DOHH2 (cell line): ENCODE results near the gene ZNF460.

Source experiments
- H3F3A ChIP-seq: fragments of 200-600 bp; sonication (generic), shearing (Covaris generic); 2 replicates; pipeline ENCODE4 v1.6.0; 2016; ENCODE audit warnings: antibody characterized with exemption, mild to moderate bottlenecking; ENCODE audit not compliant: control insufficient read depth, insufficient read depth
- H3K27ac ChIP-seq: fragments of 200-600 bp; sonication (generic); 2 replicates; pipeline ENCODE4 v1.5.1; 2014; ENCODE audit warnings: low read depth, mild to moderate bottlenecking, low read length, moderate library complexity
- H3K27me3 ChIP-seq: fragments of 200-600 bp; sonication (generic); 2 replicates; pipeline ENCODE4 v1.6.1; 2014; ENCODE audit warnings: mild to moderate bottlenecking, low read length, mixed read lengths; ENCODE audit not compliant: control insufficient read depth
- H3K36me3 ChIP-seq: fragments of 200-600 bp; sonication (generic); 2 replicates; pipeline ENCODE4 v1.6.1; 2014; ENCODE audit warnings: mild to moderate bottlenecking, low read length, moderate library complexity, mixed read lengths; ENCODE audit not compliant: control insufficient read depth
- H3K4me1 ChIP-seq: fragments of 200-600 bp; sonication (generic); 2 replicates; pipeline ENCODE4 v1.6.1; 2014; ENCODE audit warnings: mild to moderate bottlenecking, low read length, mixed read lengths; ENCODE audit not compliant: control insufficient read depth
- H3K4me2 ChIP-seq: fragments of 200-600 bp; sonication (generic); 2 replicates; pipeline ENCODE4 v1.6.0; 2014; ENCODE audit warnings: mild to moderate bottlenecking, low read length, moderate library complexity
- H3K4me3 ChIP-seq: fragments of 200-600 bp; sonication (generic); 2 replicates; pipeline ENCODE4 v1.5.1; 2014; ENCODE audit warnings: mild to moderate bottlenecking, low read length, mixed read lengths
- H3K79me2 ChIP-seq: fragments of 200-600 bp; sonication (generic); 2 replicates; pipeline ENCODE4 v1.6.1; 2014; ENCODE audit warnings: mild to moderate bottlenecking, low read length, mixed read lengths; ENCODE audit not compliant: control insufficient read depth
- H3K9me2 ChIP-seq: fragments of 200-600 bp; sonication (generic); replicated peaks from 2 replicates; pipeline ENCODE4 v1.6.1; 2014; ENCODE audit warnings: mild to moderate bottlenecking, low read length, mixed read lengths; ENCODE audit not compliant: control insufficient read depth
- H3K9me3 ChIP-seq: fragments of 200-600 bp; sonication (generic); 2 replicates; pipeline ENCODE4 v1.6.1; 2014; ENCODE audit warnings: antibody characterized with exemption, low read length, mixed read lengths; ENCODE audit not compliant: control insufficient read depth, insufficient read depth
- H4K20me1 ChIP-seq: fragments of 200-600 bp; sonication (generic); 2 replicates; pipeline ENCODE4 v1.6.0; 2014; ENCODE audit warnings: low read depth, mild to moderate bottlenecking, antibody characterized with exemption, low read length, moderate library complexity; ENCODE audit not compliant: control insufficient read depth, insufficient read depth
- EZH2phosphoT487 ChIP-seq: fragments of 200-600 bp; sonication (generic); IDR thresholded peaks from 2 replicates; pipeline ENCODE4 v1.6.1; 2017; ENCODE audit warnings: borderline replicate concordance, mild to moderate bottlenecking, antibody characterized with exemption, low read length, moderate library complexity, mixed read lengths
- TF ChIP-seq, protein P1 (sequence below): fragments of 200-600 bp; sonication (generic); IDR thresholded peaks from one replicate; pipeline ENCODE4 v1.5.1; 2014; ENCODE audit warnings: antibody characterized with exemption, mild to moderate bottlenecking, low read depth, low read length; ENCODE audit not compliant: poor library complexity, severe bottlenecking

ZNF460 gene

DNA sequence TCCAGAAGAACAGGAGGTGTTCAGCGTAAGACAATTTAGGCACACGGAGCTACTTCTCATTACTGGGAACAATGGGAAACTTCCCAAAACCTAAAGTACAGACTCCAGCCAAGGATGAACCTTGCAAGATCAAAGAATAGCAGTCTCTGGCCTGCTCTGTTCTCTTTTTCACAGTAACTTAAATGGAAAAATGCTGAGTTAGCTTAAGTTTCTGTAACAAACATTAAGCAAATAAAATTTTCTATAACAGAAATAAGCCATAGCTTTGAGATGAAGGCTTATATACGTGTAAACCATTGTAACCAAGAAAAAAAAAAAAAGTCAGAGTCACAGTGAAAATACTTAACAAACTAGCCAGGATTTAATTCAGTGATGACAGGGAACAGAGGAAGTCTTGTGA, 18.2 kb upstream of the ZNF460 start:
- Histone ChIP-seq H3K4me2 (no peak overlapping the region), H3K27ac (no peak overlapping the region), H3K9me3 (peaks cover 3% of the 10 kb centered on the region; the same call in 1 of the 2 replicates), H4K20me1 (no peaks in the 10 kb centered on the region), H3K27me3 (no peaks in the 10 kb centered on the region), H3K36me3 (no peaks in the 10 kb centered on the region), H3K79me2 (no peaks in the 10 kb centered on the region), H3F3A (no peaks in the 10 kb centered on the region), H3K4me3 (no peak overlapping the region), H3K9me2 (no peaks in the 10 kb centered on the region), H3K4me1 (no peaks in the 10 kb centered on the region)
- TF ChIP-seq, protein P1, sequence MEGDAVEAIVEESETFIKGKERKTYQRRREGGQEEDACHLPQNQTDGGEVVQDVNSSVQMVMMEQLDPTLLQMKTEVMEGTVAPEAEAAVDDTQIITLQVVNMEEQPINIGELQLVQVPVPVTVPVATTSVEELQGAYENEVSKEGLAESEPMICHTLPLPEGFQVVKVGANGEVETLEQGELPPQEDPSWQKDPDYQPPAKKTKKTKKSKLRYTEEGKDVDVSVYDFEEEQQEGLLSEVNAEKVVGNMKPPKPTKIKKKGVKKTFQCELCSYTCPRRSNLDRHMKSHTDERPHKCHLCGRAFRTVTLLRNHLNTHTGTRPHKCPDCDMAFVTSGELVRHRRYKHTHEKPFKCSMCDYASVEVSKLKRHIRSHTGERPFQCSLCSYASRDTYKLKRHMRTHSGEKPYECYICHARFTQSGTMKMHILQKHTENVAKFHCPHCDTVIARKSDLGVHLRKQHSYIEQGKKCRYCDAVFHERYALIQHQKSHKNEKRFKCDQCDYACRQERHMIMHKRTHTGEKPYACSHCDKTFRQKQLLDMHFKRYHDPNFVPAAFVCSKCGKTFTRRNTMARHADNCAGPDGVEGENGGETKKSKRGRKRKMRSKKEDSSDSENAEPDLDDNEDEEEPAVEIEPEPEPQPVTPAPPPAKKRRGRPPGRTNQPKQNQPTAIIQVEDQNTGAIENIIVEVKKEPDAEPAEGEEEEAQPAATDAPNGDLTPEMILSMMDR, result no peak
- TF ChIP-seq EZH2phosphoT487, result no peak

DNA sequence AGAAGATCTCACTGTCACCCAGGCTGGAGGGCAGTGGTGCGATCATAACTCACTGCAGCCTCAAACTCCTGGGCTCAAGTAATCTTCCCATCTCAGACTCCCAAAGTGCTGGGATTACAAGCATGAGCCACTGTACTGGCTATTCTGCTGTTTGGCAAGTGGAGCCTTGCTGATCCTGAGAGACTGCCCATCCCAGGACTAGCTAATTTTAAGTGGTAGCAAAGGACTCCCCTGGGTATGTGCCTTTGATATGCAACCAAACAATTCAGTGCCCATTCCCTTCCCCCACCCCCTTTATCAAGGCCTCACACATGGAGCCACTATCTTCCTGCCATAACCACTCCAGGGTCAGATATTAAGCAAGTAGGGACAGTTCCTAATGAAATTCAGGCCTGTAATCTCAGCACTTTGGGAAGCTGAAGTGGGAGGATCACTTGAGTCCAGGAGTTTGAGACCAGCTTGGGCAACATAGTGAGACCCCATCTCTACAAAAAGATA, 17.0 kb upstream of the ZNF460 start:
- Histone ChIP-seq H3K4me1 (no peaks in the 10 kb centered on the region), H3K36me3 (no peaks in the 10 kb centered on the region), H3K9me2 (no peaks in the 10 kb centered on the region), H3F3A (no peaks in the 10 kb centered on the region), H3K27ac (no peak overlapping the region), H3K27me3 (no peaks in the 10 kb centered on the region), H3K79me2 (no peaks in the 10 kb centered on the region), H3K4me2 (no peak overlapping the region), H3K4me3 (no peak overlapping the region), H3K9me3 (peaks cover 3% of the 10 kb centered on the region; the same call in 1 of the 2 replicates), H4K20me1 (no peaks in the 10 kb centered on the region)
- TF ChIP-seq, protein P1, result no peak
- no peak for TF ChIP-seq EZH2phosphoT487

DNA sequence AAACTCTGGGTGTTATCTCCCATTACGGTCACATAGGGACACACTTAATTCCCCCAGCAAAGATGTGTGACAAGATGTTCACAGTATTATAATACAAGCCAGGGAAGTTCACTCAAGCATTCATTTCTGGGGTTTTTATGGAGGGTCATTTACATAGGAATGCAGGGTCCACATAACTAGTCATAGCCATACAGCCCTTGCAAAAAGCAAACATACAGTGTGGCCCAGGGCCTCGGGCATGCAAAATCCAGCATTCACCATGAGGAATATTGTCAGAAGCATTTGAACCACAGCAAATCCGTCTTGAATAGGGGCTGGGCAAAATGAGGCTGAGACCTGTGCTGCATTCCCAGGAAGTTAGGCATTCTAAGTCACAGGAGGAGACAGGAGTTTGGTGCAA, 13.0 kb upstream of the ZNF460 start:
- Histone ChIP-seq H3K9me3 (no peaks in the 10 kb centered on the region; the same call in 1 of the 2 replicates), H3K4me3 (no peak overlapping the region), H3K27ac (no peak overlapping the region), H3K4me1 (no peaks in the 10 kb centered on the region), H3K9me2 (no peaks in the 10 kb centered on the region), H3K27me3 (no peaks in the 10 kb centered on the region), H4K20me1 (no peaks in the 10 kb centered on the region), H3F3A (no peaks in the 10 kb centered on the region), H3K36me3 (no peaks in the 10 kb centered on the region), H3K79me2 (no peaks in the 10 kb centered on the region), H3K4me2 (no peak overlapping the region)
- TF ChIP-seq EZH2phosphoT487, result no peak
- TF ChIP-seq, protein P1, result no peak
